Stimulated activated CD4-positive, alpha-beta T cell treated with anti-CD3 and anti-CD28 coated beads, Interleukin-15, amount 100 ng/mL, for 24 hours (primary cell): Measurements from ENCODE around the gene ANKRD28.

Experiments
- DNase-seq: peaks from one replicate; pipeline ENCODE4 v3.0.0-alpha.2; 2020

Gene ANKRD28

DNA sequence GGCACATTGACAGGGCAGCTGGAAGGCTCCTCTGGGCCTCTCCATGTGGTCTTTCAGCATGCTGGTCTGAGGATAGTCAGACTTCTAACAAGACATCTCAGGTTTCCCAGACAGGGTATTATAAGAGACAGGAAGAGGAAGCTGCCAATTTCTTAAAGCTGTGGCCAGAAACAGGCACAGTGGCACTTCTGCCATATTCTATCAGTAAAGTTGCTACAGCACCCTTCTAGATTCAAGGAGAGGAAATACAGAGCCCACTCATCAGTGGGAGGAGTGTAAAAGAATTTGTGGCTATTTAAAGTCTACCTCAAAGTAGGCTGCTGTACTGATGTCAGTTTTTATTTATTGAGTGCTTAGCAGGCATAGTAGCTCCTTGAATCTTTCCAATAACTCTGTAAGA, 140.8 kb downstream of the ANKRD28 start:
- no peak for DNase-seq

GRCh38 chr3:15656342-15656741, 141.4 kb downstream of the ANKRD28 start:
- no peak for DNase-seq

DNA sequence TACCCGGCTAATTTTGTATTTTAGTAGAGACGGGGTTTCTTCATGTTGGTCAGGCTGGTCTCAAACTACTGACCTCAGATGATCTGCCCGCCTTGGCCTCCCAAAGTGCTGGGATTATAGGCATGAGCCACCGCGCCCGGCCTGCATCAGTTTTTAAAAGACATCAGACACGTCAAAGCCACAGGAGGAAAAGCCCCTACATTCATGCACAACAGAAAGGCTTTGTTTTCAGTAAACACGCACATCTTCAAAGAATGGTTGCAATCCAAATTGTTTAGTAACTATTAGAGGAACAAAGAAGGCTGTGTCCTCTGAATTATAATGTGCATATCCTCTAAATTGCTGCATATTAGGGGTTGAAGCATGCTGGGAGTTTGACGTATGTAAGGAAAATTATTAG, 142.9 kb downstream of the ANKRD28 start:
- no peak for DNase-seq

- no peak for DNase-seq
Measured at GRCh38 chr3:15654127-15654526, 143.7 kb downstream of the ANKRD28 start.

DNA sequence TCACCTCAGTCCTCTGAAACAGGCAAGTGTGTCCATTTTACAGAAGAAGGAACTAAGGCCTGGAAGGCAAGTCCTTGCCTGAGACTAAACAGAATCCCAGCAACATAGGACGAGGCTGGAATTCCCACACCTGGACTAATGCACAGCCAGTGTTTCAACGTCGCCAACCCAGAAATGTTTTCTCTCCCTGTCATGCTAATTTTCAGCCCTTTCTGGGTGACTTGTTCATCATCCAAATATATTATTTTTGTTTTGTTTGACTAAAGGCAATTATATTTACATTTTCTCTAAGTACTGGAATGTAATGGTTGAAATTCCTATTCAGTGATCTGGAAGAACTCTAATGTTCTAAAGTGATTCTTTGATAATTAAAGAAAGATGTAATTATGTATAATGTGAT, 144.5 kb downstream of the ANKRD28 start:
- no peak for DNase-seq

- no peak for DNase-seq
Measured at GRCh38 chr3:15651396-15651795, 146.4 kb downstream of the ANKRD28 start.

DNA sequence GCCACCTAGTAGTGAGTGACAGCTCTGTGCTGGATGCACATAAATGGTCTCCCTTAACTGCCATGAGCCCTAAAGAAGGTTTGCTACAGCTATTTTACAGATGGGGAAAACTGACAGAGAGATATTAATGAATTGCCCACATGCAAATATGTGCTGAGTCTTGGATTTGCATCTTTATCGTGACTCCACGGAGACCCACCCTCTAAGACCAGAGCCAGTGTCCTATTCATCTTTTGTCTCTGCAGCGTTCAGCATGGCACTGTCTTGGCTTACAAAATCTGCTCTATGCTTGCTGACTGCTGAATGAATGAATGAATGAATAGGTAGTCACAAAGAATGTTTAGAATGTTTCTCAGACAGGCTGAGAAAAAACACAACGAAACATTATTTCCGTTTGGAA, 147.9 kb downstream of the ANKRD28 start:
- no peak for DNase-seq

GRCh38 chr3:15649341-15649740, 148.4 kb downstream of the ANKRD28 start:
- DNase-seq, result no peak

DNA sequence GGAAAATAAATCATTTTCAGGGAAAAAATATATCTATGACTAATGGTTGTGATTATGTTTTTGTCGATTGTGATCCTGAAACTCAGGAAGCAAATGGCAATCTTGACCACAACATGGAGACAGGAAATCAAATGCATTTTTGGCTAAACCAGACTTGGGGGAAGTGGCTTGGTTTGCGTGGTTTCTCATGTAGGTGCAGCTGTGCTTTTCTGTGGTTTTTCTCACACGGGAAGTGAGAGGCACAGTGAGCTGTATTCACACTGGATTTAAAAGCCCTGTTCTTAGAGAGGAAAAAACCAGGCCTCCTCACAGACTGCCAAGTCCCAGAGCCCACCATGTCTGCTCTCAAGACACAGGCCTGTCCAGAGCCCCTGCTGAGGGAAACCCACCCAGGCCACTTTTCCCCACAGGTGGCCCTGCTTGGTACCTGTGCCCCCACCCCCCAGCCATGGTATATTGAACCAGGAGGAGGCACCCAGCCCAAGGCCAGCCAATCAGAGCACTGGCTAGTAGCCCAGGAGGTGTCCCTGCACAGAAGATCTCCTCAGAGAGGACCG, 150.1 kb downstream of the ANKRD28 start:
- peak; percentile 75 for DNase-seq

DNA sequence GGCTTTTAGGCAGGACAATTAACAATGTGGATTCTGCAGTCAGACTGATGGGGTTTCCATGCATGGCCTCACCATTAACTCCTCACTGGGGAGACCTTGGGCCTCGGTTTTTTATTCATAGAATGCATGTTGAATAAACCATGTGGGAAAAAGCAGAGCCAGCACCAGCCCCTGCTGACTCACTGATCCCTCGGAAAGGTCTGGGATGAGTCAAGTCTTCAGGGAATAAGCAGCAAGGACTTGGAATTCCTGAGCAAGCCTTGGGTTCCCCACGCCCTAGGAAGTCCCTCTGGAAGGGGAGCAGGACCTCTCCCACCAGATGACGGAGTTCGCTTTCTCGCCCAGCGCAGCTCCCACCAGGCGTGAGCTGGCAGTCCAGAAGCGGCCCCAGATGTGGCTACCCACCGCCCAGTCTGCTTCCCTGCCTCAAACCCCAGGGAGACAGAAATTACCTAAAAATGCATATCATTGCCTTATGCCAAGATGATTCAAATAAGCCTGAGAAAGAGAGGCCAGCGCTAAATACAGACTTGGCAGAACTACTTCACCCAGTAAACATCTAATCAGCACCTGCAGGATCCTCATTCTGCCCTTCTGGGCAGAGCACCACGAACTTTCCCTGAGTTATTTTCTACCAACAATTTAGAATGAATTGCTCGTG, 150.8 kb downstream of the ANKRD28 start:
- DNase-seq, result no peak

DNA sequence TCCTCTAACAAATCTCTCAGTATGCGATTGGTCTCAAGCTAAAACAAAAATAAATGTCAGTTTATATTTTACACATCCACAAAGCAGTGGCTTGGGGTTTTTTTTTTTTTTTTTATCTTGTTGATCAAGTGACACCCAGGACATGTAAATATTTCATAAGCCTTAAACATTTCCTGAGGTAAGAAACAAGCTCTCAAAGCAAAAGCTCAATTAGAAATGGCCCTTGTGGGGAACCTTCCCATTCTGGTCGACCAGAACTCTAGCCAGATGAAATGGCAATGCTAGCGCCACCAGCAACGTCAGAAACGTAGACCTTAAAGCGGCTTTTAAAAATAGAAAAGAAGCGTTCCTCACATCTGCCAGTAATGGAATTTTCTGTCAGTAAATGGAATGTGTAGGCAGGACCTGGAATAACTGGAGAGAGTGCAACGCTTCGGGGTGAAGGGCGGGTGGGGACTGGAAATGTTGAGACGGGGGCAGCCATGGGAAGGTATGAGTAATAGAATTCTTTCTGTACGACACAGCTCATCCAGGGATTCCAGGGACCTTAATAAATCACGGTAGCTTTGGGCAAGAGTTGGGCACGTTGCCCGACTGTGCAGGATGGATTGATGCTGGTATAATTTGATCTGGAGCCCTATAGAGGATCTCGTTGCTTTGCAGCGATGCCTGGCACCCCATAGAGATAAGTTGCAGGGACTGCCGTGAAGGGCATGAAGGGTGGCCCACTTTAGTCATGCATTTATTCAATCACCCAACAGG, 151.9 kb downstream of the ANKRD28 start:
- no peak for DNase-seq

DNA sequence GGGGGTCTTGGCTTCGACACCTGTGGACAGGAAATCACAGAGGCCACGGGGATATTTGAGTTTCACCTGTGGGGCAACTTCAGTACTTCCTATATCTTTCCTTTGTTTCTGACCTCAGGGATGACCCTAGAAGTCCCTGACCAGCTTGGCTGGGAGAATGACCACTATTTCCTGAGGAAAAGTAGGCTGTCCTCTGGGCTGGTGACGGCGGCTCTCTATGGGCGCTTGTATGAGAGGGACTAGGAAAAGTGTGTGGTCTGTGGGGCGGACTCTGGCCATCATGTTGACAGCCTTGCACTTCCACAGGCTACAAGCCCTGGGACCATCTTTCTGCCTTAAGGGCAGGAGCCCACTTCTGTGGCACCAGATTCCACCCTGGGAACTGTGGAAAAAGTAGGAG, 152.5 kb downstream of the ANKRD28 start:
- no peak for DNase-seq

DNA sequence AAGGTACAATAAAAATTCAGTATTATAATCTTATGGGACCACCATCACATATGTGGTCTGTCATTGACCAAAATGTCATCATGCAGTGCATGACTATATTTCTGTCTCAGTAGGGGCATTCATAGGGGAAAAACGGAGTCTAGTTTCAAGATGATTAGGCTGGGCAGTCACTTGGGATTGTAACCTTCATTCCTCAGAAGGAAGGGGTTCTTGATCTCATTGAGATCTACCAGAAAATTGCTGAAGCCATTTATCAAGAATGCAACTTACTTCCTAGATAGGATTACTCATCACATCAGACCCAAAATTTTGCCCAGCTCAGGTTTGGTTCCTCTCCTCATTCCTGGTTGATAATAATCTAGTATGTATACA, 158.9 kb downstream of the ANKRD28 start:
- no peak for DNase-seq

DNA sequence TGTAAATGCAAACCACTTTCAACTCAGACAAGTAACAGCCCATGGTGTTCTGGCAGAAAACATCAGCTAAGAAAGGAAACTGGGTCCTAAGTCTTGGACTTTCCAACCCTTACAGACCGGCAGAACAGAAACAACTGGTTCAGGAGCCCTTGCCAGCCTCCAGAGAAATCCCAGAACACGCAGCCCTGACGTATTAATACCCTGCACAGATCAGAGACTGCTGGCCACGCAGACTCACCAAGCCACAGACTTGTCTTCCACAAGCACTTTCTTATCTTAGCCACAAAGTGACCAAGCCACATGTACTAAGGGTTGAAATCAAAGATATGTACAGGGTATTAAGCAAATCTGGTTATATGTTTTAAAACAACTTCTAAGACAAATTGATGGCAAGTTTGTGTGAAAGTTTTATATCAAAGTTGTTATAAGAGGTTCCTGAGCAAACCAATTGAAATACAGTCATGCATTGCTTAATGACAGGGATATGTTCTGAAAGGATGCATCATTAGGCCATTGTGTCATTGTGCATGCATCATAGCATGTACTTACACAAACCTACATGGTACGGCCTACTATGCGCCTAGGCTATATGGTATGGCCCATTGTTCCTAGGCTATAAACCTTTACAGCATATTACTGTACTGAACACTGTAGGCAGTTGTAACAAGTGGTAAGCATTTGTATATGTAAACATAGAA, 159.4 kb downstream of the ANKRD28 start:
- no peak for DNase-seq

GRCh38 chr3:15637131-15637951, 160.4 kb downstream of the ANKRD28 start:
- peak; percentile 20 for DNase-seq

GRCh38 chr3:15636028-15636709, 161.6 kb downstream of the ANKRD28 start:
- peak; percentile 55 for DNase-seq

DNA sequence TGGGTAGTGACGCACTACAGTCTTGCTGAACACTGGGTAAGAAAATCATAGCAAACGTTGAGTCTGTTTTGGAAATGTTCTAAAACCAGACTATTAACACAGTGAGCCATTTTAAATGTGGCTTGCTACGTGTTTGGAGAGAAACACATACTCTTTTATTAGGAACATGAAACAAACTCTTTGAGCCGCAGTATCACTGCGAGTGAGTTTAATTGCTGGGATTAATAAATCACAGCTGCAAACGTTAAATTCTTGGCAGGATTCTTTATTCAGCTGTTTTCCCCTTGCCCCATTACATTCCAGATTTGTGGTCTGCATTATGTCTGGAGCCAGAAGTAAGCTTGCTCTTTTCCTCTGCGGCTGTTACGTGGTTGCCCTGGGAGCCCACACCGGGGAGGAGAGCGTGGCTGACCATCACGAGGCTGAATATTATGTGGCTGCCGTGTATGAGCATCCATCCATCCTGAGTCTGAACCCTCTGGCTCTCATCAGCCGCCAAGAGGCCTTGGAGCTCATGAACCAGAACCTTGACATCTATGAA, 162.6 kb downstream of the ANKRD28 start:
- DNase-seq, result no peak

GRCh38 chr3:15634671-15635070, 163.1 kb downstream of the ANKRD28 start:
- no peak for DNase-seq

- DNase-seq, result no peak
Measured at GRCh38 chr3:15633766-15634598, 163.8 kb downstream of the ANKRD28 start.

- no peak for DNase-seq
Measured at GRCh38 chr3:15633159-15633558, 164.6 kb downstream of the ANKRD28 start.

DNA sequence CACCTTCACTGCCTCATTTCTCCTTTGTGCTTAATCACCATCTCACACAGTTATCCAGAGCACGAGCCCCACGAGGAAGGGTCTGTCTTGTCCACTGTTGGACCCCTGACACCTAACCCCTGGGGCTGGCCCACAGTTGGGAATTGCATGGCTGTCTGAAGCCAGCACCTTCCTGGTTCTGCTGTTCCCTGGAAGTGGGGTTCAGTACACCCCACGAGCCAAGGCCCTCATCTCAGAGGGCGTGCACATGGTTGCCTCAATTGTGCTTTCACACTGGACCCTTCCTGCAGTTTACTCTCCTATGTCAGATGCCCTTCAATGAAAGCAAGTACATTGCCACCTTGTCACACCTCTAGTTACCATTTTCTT, 165.6 kb downstream of the ANKRD28 start:
- no peak for DNase-seq
